HG03025 (cell line): ENCODE data around the gene MAFG.

Experiments used
- ATAC-seq: cut with Tn5 transposase; IDR thresholded peaks from one replicate; pipeline ENCODE4 v1.9.1; 2021; ENCODE audit warnings: mild to moderate bottlenecking, moderate library complexity; ENCODE audit not compliant: unreplicated experiment, low FRiP score

Gene MAFG

DNA sequence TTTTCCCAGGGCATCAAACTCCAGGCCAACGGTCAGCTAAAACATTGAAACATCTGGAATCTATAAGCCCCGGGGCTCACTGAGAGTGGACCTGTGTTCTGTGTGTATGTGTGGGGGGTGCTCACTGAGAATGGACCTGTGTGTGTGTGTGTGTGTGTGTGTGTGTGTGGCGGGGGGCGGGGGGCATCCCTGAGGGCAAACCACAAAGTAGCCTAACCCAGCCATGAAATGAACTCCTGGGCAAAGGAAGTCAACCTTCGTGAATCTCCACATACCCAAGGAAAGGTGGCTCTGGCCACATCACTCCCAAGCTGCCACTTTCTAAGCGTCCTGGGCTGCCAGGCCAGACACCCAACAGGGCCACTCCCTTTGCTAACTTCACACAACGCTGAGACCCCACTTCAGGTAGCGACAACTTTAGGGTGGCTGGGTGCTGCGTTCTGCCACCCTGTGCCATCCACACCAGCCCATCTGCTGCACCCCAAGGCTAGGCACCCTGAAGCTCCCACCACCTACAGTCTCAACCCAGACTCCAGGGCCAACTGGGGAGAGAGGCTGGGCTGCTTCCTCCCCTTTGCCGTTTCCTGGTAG, 1.6 kb downstream of the MAFG start:
- no peak for ATAC-seq

DNA sequence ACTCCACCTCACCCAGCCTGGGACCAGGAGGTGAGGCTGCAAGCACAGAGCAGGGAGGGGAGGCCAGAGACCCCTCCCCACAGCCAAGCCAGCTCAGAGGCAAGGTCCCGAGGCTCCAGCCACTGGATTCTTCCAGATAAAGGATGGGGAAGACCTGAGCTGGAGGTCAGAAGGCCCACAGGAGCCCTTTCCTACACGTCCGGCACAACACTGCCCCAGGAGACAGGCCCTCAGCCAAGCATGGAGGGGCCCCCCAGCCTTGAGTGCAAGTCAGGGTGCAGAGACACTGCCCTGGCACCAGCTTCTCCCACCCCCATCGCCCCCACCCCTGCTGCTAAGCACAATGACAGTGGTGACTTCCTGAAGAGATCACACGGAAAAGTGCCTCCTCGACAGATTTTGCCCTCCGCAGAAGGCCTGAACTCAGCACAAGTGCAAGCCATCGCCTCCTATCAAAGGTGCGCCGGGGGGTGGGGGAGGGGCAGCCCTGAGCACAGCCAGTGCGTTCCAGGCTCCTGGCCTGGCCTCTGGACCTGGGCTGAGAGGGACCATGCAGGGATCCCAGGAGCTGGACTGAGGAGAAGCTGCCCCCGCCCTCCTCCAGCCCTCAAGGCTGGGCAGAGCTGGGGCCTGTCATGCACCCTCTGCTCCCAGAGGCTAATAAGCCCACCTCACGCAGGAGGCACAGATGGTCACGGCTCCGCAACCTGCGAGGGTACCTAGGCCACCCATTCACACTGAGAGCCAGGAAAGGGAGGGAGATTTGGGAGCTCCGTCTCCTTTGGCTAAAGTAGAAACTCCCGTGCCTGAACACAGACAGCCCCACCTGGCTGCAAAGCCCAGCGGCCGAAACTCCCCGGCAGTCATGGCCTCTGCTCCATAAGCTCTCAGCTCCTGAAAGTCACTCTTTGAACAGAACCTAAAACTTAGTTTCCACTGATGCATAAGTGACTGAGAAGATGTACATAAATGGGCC, 2.7 kb downstream of the MAFG start:
- no peak for ATAC-seq

DNA sequence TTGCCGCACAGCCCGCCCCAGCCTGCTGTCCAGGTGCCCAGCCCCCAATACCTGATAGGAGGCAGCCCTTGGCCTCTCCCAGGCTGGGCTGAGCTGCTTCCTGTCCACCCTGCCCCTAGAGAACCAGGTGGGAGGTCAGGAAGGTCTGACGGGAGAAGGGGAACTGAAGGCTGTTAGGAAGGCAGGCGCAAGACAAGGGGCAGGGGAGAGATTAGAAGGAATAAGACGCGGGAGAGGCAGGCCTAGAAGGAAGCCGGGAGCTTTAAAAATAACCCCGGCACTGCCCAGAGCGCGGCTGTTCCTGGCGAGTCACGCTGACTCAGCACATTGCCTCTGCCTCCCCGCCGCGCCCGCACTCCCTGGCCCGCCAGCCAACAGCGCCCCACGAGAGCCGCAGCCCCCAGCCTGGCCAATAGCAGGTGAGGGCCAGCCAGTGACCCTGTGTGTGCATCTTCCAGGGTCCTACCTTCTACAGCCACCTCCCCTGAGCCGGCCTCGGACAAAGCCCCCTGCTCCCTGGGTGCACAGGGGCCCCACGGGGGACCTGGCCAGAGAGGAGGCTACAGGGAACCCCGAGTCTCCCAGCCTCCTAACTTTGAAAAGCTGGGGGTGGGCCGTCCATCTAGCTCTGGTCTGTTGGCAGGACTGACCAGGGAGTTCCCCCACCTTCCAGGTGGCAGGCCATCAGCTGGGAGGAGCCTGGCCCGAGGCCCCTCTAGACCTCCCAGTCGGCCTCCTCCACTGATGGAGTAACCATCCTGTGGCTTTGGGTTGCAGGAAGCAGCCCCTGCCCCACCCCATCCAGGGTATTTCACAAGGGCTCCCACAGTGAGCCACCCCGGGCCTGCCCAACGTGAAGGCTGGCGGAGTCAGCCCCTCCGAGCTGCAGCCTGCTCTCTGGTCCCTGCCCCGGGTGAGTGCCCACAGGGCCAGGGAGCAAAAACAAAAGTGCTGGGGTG, 4.0 kb downstream of the MAFG start:
- no peak for ATAC-seq

DNA sequence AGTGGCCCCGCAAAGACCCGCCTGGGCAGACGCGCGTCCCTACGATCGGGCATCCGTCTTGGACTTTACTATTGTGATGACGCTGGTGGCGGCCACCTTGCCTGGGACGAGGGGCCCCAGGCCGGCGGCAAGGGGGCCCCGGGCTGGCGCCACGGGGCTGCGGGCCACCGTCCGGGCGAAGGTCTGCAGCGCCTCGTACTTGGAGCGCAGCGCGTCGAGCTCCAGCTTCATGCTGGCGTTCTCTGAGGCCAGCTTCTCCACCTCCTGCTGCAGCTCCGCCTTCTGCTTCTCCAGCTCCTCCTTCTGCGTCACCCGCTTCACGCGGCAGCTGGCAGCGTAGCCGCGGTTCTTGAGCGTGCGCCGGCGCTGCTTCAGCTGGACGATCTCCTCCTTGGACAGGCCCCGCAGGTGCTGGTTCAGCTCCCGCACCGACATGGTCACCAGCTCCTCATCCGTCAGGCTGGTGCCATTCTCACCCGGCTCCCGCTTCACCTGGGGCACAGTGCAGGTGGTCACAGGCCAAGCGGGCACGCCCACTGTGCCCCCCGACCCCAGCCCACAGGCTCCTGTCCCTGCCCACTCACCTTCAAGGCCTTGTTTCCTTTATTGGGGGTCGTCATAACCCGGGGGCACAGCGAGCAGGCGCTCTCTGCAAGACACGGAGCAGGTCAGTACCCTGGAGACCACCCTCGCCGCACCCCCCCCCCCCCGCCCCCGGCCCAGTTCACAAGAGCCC, 4.8 kb downstream of the MAFG start:
- ATAC-seq, result no peak

DNA sequence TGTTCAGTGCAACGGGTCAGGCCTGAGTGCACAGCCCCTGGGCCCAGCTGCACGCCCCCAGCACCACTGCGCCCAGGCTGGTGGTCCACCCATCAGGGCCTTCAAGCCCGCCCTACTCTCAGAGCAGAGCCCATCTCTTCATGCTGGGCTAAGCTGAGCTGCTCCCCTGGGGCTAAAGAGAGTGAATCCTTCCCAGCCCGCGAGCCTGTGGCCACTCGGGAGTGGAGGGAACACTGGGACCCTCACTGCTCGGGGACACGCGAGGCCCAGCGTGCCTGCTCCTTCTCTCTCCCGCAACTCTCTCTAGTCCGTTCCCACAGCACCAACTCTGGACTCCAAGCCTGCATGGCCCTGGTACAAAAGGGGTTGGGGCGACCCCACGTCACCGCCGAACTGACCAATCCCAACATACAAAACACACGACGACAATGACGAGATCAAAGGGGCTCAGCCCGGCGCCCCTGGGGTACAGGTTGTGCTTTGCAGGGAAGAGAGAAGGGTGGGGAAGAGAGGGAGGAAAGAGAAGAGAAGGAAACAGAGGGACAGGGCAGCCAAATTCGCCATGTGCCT, 5.5 kb downstream of the MAFG start:
- ATAC-seq, result no peak

DNA sequence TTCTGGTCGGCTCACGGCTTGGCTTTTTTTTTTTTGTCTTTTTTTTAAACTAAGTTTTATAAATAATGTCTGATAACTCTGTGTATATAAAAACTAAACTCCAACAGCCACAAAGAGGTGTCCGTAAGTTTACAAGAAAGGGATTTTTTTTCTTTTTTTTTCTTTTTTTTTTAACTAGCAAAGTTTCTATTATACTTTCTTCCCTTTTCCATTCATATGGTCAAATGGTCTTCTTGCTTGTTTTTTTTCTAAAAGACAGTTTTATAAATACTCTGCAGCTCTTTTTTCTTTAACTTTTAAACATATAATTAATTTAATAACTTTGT, 6.0 kb downstream of the MAFG start:
- no peak for ATAC-seq

DNA sequence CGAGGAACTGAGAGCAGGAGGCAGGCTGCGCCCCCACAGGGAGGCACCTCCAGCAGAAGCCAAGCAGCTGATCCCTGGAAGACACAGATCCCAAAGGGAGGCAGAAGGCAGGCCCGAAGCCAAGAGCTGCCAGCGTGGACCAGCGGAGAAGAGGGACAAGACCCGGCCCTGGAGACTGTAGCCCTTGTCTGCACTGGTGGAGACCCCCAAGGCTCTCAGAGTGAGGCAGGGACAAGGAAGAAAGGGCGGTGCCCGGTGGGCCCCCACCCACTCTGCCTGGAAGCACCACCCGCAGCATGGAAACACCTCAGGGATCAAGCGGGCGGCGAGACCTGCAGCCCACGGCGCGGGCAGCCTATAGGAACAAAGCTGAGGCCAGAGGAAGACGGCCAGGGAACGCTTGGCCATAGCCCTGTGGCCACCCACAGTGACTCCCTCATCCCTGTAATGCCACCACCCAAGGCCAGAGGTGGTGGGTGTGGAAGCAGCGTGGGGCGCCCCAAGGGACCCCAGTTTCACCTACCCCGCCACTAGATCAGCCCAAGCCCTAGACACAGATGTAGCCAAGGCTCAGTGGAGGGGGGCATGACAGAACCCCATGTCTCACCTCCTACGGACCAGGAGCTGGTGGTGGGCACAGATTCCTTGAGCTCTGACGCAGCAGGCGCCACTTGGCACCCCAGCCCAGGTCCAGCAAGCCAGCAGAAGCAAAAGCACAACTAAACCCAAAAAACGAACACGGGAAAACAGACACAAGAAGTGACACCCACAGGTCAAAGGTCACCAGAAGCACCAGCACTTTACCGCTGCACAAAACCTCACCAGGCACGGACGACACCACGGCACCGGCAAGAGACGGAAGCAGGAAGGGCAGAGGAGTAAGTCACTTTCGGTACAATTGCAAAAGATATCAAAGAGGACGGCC, 6.7 kb downstream of the MAFG start:
- ATAC-seq, result no peak

DNA sequence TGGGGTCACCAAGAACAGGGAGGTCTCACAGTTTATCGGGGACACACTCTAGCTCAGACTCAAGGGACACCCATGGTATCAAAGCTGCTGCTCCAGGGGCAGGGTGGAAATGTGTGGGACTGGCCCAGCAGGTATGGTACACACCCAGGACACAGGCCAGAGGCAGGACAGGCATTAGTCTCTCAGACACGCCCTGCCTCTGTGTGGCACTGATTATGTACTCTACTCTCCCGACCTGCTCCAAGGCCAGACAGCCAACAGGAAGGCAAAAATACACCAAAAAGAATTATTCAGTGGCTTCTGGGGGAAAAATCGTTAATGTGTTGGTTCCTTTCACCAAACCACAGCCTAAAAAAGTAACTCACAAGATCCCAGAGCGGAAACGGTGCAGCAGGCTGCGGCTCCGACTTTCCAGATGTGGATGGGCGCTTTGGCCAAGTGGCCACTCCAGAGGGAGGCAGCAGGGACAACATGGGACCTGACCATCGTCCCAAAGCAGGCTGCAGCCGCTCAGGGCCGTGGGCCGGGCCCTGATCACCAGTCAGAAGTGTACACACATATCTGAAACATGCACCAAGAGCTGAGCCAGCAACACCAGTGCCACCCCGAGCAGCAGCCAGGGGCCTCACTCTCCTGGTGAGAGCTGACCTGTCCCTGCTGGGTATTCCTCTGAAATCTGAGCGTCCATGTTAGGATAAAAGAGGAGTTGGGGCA, 8.5 kb downstream of the MAFG start:
- ATAC-seq, result no peak

DNA sequence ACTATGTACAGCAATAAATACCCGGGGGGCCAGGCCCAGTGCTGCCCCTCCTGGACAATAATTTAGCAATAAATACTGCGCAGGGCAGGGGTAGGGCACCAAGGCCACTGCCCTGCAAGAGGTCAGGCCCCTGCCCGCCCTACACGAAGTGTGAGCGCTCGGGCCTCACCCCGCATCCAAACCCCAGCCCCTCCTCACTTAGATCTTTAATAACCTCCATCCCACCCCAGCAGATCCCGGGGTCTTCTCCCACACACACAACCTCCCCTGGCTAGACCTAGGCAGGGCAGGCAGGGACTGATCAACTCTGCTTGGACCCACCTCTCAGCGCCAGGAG, 9.2 kb downstream of the MAFG start:
- ATAC-seq, result peak; percentile 10

DNA sequence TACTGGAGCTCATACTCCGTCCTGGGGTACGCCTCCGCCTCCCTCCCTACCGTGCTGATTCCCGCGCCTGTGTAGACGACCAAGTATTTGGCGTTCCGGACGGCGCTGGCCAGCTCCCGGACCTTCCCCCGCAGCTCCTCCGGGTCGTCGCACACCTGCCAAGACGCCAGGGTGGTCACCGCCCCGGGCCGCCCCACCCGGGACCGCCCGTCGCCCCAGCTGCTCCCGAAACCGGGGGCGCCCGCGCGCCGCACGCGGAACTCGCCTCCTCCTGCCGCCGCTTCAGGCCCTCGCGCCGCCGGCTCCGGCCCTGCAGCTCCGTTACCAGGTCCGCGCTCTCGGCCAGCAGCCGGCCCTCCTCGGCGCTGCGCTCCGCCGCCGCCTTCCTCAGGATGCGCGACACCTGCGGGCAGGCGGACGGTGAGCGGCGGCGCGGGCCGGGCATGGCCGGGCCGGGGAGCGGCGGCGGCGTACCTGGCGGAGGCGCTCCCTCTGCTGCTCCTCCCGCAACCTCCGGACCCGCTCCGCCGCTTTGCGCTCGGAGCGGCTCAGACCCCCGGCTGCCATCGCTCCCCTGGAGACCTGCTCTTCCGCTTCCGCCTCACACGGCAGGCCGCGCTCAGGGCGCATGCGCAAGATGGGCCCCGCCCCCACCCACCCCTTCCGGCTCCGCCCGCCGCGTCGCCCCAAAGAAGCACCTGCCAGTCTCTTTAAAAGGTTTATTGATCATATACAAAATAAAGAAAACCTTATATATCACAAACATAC, 9.8 kb downstream of the MAFG start, which contains the start of gene SIRT7:
SIRT7 (minus strand) TSS at position 612 of the 768 bp plus-strand sequence; CDS start at position 567, 45 bp downstream.
- peak; percentile 68 for ATAC-seq

DNA sequence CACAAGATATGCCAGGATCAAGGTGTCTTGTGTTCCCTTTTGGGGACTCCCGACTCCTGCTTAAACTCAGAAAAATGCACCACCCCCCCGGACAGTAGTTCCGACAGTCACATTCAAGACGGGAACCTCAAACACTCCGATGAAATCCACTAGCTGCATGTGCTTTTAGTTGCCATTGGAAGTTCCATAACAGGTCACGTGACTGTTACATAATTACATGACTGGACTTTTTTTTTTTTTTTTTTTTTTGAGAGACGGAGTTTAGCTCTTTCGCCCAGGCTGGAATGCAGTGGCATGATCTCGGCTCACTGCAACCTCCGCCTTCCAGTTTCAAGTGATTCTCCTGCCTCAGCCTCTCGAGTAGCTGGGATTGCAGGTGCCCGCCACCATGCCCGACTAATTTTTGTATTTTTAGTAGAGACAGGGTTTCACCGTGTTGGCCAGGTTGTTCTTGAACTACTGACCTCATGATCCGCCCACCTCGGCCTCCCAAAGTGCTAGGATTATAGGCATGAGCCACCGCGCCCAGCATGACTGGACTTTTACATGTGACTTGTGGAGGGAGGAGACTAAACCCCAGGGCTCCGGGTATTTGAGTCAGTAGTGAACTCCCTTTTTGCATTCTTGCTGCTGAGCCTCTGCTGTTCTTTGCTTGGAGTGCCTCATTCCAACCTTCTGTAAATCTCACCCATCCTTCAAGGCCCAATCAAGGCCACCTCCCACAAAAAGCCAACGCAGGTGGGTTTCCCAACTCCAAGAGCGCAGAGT, 11.1 kb downstream of the MAFG start:
- ATAC-seq, result no peak

DNA sequence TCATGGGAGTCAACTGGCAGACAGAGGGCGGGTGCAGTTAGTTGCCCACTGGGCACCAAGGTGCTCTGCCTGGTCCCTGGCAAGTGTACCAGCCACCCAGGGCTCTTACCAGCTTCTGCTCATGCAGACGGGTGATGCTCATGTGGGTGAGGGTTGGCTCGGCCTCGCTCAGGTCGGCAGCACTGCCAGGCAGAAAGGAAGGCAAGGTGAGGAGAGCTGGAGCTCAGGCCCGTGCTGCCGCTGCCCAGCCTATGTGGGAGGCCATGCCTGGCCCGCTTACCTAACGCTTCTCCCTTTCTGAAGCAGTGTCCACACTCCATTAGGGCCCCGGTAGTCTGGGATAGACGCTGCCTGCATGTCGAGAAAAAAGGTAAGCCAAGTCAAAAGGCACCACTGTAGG, 12.2 kb downstream of the MAFG start:
- no peak for ATAC-seq

DNA sequence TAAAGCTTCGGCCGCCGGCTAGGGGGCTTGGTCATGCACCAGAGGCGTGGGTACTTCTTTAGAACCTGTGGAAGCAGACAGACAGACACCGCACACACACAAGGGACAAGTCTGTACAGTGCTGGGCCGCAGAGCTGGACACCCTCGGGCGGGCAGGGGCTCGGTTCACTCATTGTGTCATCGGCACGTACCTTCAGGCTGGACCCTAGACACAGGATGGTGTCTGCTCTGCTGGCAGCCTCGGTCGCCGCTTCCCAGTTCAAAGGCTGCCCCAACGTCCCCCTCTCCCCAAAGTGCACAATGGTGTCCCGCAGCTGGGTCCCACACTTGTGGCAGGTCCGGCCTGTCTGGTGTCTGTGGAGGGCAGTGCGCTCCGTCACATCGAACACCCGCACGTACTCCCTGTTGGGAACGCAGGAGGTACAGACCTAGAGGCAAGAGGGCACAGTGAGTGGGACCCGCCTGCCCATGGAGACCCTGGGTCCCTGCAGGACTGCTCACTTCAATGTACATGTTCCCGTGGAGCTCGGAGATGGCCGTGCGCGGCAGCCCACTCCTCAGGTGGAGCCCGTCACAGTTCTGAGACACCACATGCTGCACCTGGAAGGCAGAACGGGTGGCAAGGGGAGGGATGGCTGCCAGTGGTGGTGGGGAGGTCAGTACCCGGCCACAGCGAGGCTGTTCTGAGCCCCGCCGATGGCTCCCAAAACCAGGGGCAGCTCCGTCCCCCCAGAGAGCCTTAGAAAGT, 13.3 kb downstream of the MAFG start:
- ATAC-seq, result no peak

DNA sequence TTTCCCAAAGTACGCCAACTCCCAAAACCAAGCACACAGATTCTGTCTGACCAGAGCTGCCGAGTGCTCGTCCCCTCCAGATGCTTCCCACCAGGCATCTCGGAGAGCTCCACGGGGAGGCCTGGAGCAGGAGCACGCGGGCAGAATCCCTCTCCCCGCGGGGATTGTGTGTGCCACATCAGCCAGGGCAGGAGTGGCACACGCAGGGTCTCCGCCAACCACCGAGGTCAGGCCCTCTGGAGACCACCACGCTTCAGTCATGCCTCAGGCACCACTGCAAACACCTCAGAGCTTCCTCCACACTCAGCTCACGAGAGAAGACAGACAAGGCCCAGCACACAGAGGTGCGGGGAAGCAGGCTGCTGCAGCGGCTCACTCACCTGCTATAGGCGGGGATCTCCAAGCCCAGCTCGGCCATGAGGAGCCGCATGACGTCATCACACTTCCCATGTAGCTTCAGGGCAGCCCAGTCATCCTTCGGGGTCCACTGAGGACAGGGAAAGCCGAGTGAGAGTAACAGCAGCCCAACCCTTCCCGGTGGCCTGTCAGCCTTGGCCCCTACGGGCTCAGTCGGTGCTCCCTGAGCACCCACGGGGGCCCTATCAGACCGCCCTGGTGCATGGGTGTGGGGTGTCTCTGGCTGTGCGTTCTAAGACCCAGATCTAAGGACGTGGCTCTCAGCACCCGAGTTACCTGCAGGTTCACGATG, 14.0 kb downstream of the MAFG start:
- ATAC-seq, result no peak

DNA sequence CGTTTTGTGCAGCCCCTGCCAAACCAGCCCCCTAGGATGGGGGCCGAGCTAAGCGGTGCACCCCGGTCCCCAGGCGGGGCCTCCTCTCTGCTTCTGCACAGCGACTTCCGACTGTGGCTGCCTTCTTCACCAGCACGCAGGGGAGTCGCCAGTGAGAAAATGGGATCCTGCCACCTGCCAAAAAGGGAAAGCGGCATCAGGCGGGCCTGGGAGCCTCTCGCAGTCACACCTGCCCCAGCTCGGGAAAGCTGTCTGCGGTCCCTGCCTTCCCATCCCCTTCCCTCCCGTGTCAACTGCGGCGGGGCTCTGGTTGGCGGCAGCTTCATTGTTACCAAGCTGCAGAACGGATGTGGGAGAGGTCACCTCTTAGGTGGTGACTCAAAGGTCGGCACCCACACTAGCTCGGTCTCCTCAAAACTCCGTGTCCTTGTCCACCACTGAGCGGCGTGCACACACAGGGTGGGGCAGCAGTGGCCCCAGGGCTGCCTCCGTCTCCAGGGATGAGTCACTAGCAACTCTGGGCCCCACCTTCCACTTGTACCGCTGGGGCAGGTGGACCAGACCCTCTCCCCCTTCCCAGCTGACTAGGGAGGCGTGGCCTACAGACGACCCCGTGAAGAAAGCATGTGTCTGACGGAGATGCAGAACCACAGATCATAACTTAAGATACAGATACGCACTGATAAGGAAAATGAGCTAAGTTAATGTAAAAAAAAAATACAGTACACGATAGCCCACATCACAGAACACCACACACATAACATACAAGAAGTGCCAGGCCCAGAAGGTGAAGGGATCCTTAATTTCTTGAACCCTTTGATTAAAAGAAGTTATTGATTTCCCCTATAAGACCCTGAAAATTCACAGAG, 14.9 kb downstream of the MAFG start:
- no peak for ATAC-seq
